Natural killer cell (primary cell): ENCODE measurements around the gene TMEM222. TPM values are rescaled to one million over a fixed set of nuclear protein-coding genes. Genes with fewer than 3 reads are reported as not detected.
A peak's percentile ranks its signal among the peaks of the same experiment; 100 is the strongest.

ENCODE experiments used
- ATAC-seq, 3 donors: fragments of 150-1000 bp in 2 of 3; fragments of 200-7000 bp in 1 of 3; cut with Tn5 transposase; 1 replicate in 1 of 3; 2 replicates in 2 of 3; pipeline ENCODE4 v1.10.0; 2021; ENCODE audit warnings: mild to moderate bottlenecking in 2 of 3, moderate library complexity in 2 of 3
- DNase-seq, 2 donors: peaks; one replicate each; pipeline versions ENCODE4 v3.0.0 to v3.0.0-alpha.2; 2013 to 2021; ENCODE audit warnings: mixed read lengths in 1 of 2
- H3K27ac ChIP-seq: one replicate; pipeline ENCODE4 v1.5.1; 2013; ENCODE audit warnings: mild to moderate bottlenecking, low read length
- H3K27me3 ChIP-seq: one replicate; pipeline ENCODE4 v1.6.1; 2013; ENCODE audit warnings: low read length; ENCODE audit not compliant: control insufficient read depth, insufficient read depth
- H3K36me3 ChIP-seq: one replicate; pipeline ENCODE4 v1.6.1; 2013; ENCODE audit warnings: low read length; ENCODE audit not compliant: control insufficient read depth, insufficient read depth
- H3K4me1 ChIP-seq: one replicate; pipeline ENCODE4 v1.6.1; 2013; ENCODE audit warnings: low read length; ENCODE audit not compliant: control insufficient read depth, insufficient read depth
- H3K4me3 ChIP-seq: one replicate; pipeline ENCODE4 v1.5.1; 2013; ENCODE audit warnings: low read length
- H3K9me3 ChIP-seq: one replicate; pipeline ENCODE4 v1.6.1; 2013; ENCODE audit warnings: low read length; ENCODE audit not compliant: control insufficient read depth, insufficient read depth
- H3K27ac Mint-ChIP-seq, 2 donors: one replicate each; pipeline ENCODE4 v1.8.0; 2022; ENCODE audit warnings: mild to moderate bottlenecking in 2 of 2, mixed read lengths in 2 of 2, moderate library complexity in 1 of 2
- H3K27me3 Mint-ChIP-seq, 2 donors: one replicate each; pipeline ENCODE4 v1.8.0; 2022; ENCODE audit warnings: low read depth in 2 of 2, mixed read lengths in 2 of 2
- H3K36me3 Mint-ChIP-seq: one replicate; pipeline ENCODE4 v1.8.0; 2022; ENCODE audit warnings: mixed read lengths
- H3K4me1 Mint-ChIP-seq, 2 donors: one replicate each; pipeline ENCODE4 v1.8.0; 2022; ENCODE audit warnings: mixed read lengths in 2 of 2
- H3K4me3 Mint-ChIP-seq: one replicate; pipeline ENCODE4 v1.8.0; 2022; ENCODE audit warnings: mild to moderate bottlenecking, moderate library complexity, mixed read lengths
- H3K9me3 Mint-ChIP-seq, 2 donors: one replicate each; pipeline ENCODE4 v1.8.0; 2022; ENCODE audit warnings: mixed read lengths in 2 of 2
- WGBS: methylation state at CpG from one replicate; pipeline ENCODE4 v1.1.7; 2013; ENCODE audit warnings: missing lambda C conversion rate; ENCODE audit not compliant: insufficient coverage; 5-methylcytosine and 5-hydroxymethylcytosine counted together
- intact Hi-C: fragments of 100-400 bp; cut with micrococcal nuclease; formaldehyde crosslinking; loops from one replicate; pipeline ENCODE4 v1.14.2; 2022
- total RNA-seq, 4 donors: library from RNA; stranded (reverse); fragments of 120-200 nt in 1 of 4; gene quantifications; one replicate each; pipeline versions ENCODE4 v1.2.3 to v1.2.4, GENCODE V29; 2013 to 2022
- TF ChIP-seq, protein P1 (sequence below): fragments of 200-600 bp; IDR thresholded peaks from one replicate; pipeline ENCODE4 v1.8.0; 2022; ENCODE audit warnings: antibody characterized with exemption

Gene TMEM222
- total RNA-seq, 3 donors from 2014 or later (not counting 1 experiment from before 2014, with no cell fraction given) = 34.9 to 41.2 (median 37.3) TPM

DNA sequence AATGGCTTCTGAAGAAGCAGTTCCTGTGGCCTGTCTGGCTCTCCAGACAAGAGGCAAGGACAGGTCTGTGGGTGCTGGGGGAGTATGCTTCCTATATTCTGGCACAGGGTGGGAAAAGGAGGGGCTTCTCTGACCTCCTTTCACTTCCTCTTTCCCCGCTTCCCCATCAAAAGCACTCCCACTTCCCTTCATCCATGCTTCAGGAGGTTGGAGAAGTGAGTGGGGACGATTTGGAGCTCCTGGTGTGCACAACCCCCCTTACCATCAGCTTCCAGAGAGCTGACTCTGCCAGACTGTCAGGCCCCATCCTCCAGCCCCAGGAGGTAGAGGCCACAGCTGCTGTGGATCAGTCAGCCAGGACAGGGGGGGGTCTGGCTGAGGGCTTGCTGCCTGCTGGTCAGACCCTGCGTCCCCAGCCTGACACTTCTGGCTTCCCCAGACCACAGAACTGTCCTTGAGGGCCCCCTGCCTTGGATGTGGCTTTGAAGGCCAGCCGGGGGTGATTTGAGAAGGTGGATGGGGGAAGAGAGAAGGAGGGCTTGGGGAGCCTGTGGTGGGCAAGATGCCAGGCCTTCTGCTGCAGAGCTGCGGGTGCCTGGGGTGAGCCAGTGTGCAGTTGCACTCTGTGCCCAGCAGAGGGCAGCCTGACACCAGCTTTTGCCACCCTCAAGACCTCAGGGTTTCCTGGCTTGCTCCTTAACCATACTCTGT is 21.5 kb upstream of the TMEM222 start:
- ATAC-seq (peak; percentile 91 to 98 (median 91)), DNase-seq (peak; percentile 77 to 94)
- Mint-ChIP-seq H3K4me1 (peaks cover 6 to 7% of the 10 kb centered on the region in 2 donors), H3K36me3 (no peaks in the 10 kb centered on the region), H3K27me3 (no peaks in the 10 kb centered on the region), H3K4me3 (no peak overlapping the region), H3K27ac (no peak overlapping the region), H3K9me3 (no peaks in the 10 kb centered on the region)
- H3K4me1 ChIP-seq = peaks cover 18% of the 10 kb centered on the region
- H3K27ac ChIP-seq = no peak overlapping the region
- TF ChIP-seq, protein P1, sequence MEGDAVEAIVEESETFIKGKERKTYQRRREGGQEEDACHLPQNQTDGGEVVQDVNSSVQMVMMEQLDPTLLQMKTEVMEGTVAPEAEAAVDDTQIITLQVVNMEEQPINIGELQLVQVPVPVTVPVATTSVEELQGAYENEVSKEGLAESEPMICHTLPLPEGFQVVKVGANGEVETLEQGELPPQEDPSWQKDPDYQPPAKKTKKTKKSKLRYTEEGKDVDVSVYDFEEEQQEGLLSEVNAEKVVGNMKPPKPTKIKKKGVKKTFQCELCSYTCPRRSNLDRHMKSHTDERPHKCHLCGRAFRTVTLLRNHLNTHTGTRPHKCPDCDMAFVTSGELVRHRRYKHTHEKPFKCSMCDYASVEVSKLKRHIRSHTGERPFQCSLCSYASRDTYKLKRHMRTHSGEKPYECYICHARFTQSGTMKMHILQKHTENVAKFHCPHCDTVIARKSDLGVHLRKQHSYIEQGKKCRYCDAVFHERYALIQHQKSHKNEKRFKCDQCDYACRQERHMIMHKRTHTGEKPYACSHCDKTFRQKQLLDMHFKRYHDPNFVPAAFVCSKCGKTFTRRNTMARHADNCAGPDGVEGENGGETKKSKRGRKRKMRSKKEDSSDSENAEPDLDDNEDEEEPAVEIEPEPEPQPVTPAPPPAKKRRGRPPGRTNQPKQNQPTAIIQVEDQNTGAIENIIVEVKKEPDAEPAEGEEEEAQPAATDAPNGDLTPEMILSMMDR = peak; percentile 91
- intact Hi-C loops = loop anchor here (1.0 to 2.0 kb wide), 2 partner anchors 95 to 306 kb away; no protein-coding TSS in a partner anchor
- H3K27me3 ChIP-seq = no peaks in the 10 kb centered on the region
- no peaks in the 10 kb centered on the region for H3K9me3 ChIP-seq
- peaks cover 86% of the 10 kb centered on the region for H3K36me3 ChIP-seq
- no peak overlapping the region for H3K4me3 ChIP-seq
- WGBS = 24% methylated on average over 3 of the region's 5 CpGs

DNA sequence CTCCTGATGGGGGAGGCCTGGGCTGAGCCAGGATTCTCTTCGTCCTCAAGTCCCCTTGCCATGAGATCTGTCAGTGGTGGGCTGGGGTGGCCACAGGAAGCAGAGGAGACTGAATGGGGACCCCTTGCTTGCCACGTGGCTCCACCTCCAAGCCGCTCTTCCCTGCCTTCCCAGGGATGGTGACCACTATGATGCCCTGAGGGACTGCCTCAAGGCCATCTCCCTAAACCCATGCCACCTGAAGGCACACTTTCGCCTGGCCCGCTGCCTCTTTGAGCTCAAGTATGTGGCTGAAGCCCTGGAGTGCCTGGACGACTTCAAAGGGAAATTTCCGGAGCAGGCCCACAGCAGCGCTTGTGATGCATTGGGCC is 20.9 kb upstream of the TMEM222 start:
- H3K27me3 Mint-ChIP-seq = no peaks in the 10 kb centered on the region
- no peak overlapping the region for H3K4me3 Mint-ChIP-seq
- H3K36me3 Mint-ChIP-seq = no peaks in the 10 kb centered on the region
- WGBS = 84% methylated on average over 8 of the region's 8 CpGs
- Histone ChIP-seq H3K4me3 (no peak overlapping the region), H3K27ac (no peak overlapping the region), H3K27me3 (no peaks in the 10 kb centered on the region), H3K36me3 (peaks cover 82% of the 10 kb centered on the region), H3K4me1 (peaks cover 18% of the 10 kb centered on the region), H3K9me3 (no peaks in the 10 kb centered on the region)
- H3K27ac Mint-ChIP-seq = no peak overlapping the region
- DNase-seq (no peak), ATAC-seq (no peak)
- H3K9me3 Mint-ChIP-seq = no peaks in the 10 kb centered on the region
- H3K4me1 Mint-ChIP-seq = peaks cover 6 to 7% of the 10 kb centered on the region in 2 donors
- intact Hi-C loops = loop anchor here (1.0 to 2.0 kb wide), 2 partner anchors 94 to 306 kb away; no protein-coding TSS in a partner anchor
- TF ChIP-seq, protein P1 = no peak

DNA sequence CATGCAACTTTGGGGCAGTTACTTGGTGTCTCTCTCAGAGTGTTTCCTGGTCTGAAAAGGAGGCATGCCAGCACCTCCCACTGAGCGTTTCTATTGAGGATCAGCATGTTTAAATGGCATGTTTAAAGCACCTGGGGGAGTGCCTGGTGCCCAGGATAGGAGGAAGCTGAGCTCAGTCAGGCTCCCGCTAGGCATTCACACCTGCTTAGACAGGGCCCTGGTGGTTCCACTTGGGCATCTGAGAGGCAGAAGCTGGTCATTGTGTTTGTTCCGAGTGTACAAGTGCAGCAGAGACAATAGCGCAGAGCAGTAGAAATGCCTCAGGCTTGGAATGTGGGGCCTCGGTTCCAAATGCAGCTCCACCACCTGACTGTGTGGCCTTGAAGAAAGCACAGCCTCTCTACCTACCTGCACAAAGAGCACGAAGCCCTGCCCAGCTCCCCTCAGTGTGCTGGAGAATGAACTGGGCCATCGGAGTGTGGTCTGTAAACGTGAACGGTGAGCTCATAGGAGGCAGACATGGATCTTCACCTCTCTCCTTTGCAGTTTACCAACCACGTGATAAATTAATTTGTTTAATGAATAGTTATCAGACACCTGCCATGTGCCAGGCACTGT is 20.3 kb upstream of the TMEM222 start:
- H3K9me3 Mint-ChIP-seq = no peaks in the 10 kb centered on the region
- H3K36me3 Mint-ChIP-seq = no peaks in the 10 kb centered on the region
- H3K36me3 ChIP-seq = peaks cover 79% of the 10 kb centered on the region
- TF ChIP-seq, protein P1 = no peak
- H3K4me3 ChIP-seq = no peak overlapping the region
- H3K27ac Mint-ChIP-seq = no peak overlapping the region
- WGBS = 94% methylated on average over 10 of the region's 10 CpGs
- DNase-seq (no peak), ATAC-seq (no peak)
- no peaks in the 10 kb centered on the region for H3K27me3 Mint-ChIP-seq
- intact Hi-C loops = loop anchor here (1.0 to 2.0 kb wide), 2 partner anchors 94 to 305 kb away; no protein-coding TSS in a partner anchor
- no peaks in the 10 kb centered on the region for H3K9me3 ChIP-seq
- H3K4me1 Mint-ChIP-seq = peaks cover 6 to 7% of the 10 kb centered on the region in 2 donors
- H3K4me1 ChIP-seq = peaks cover 18% of the 10 kb centered on the region
- no peak overlapping the region for H3K4me3 Mint-ChIP-seq
- no peaks in the 10 kb centered on the region for H3K27me3 ChIP-seq
- H3K27ac ChIP-seq = no peak overlapping the region
